Measurements from ENCODE around the gene TRAF1.

DNA sequence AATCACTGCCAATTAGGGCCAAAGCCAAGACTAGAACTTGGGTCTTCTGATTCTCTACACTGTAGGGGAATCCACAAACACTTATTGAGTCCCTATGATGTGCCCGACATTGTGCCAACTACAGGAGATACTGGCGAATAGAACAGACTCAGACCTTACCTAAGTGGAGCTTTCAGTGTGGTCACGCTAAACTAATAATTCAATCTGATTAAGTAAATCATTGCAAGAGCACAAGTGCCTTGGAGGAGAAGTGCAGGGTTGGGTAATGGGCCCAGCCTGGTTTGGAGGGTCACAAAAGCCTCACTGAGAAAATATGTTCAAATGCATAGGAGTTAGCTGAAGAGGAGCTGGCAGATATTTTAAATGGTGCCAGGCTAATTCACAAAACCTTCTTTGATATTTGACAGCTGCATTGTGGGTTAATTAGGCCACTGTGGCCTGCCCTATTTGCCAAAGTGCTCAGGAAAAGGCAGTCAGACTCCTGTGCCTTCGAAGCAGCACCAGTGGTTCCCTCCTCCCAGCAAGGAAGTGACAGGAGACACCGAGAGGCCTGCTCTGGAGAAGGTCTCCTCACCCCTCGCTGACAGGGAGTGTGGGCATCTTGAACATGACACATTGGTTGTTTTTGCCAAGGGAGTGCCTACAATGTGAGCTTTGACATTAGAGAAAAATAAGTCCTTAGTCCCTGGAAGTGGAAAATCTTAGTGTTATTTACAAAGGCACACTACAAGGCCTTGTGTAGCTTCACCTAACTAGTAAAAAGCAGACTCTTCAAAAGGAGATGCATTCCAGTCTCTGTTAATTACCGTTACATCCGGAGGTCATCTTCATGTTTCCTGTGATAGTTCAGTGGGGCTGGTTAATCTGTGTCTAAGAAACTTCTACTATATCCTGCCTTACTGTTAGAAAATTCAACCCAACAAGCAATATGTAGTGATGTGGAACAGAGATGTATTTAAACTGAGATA lies 24.1 kb upstream of the TRAF1 start:
- TF ChIP-seq CTCF (IDR thresholded peaks at IDR 0.05) = no peak
- TF ChIP-seq POLR2A (IDR thresholded peaks at IDR 0.05) = no peak
